GM23248 (cell line): Measurements from ENCODE around the gene SLIT3. TPM values are rescaled to one million over a fixed set of nuclear protein-coding genes. Genes with fewer than 3 reads are reported as not detected.

Experiments
- DNase-seq: peaks from one replicate; pipeline ENCODE4 v3.0.0-alpha.2; 2015
- H2AFZ ChIP-seq: fragments of 200-600 bp; sonication (generic); 2 replicates; pipeline ENCODE4 v1.6.1; 2016; ENCODE audit warnings: antibody characterized with exemption
- H3F3A ChIP-seq: fragments of 200-600 bp; sonication (generic); 2 replicates; pipeline ENCODE4 v1.6.1; 2016; ENCODE audit warnings: mild to moderate bottlenecking, antibody characterized with exemption, mixed run types; ENCODE audit not compliant: insufficient read depth
- H3K27ac ChIP-seq: fragments of 200-600 bp; sonication (generic); 2 replicates; pipeline ENCODE4 v1.5.1; 2016; ENCODE audit warnings: mild to moderate bottlenecking
- H3K27me3 ChIP-seq: fragments of 200-600 bp; sonication (generic); replicated peaks from 2 replicates; pipeline ENCODE4 v1.6.1; 2016; ENCODE audit warnings: mild to moderate bottlenecking; ENCODE audit not compliant: insufficient read depth
- H3K36me3 ChIP-seq: fragments of 200-600 bp; sonication (generic); 2 replicates; pipeline ENCODE4 v1.6.1; 2016; ENCODE audit warnings: low read depth, mild to moderate bottlenecking
- H3K4me1 ChIP-seq: fragments of 200-600 bp; sonication (generic); 2 replicates; pipeline ENCODE4 v1.6.1; 2016; ENCODE audit warnings: mild to moderate bottlenecking; ENCODE audit not compliant: insufficient read depth
- H3K4me2 ChIP-seq: fragments of 200-600 bp; sonication (generic); one replicate; pipeline ENCODE4 v1.6.1; 2016; ENCODE audit warnings: mild to moderate bottlenecking; ENCODE audit not compliant: unreplicated experiment
- H3K4me3 ChIP-seq: fragments of 200-600 bp; sonication (generic); 2 replicates; pipeline ENCODE4 v1.5.1; 2016; ENCODE audit warnings: mild to moderate bottlenecking
- H3K79me2 ChIP-seq: fragments of 200-600 bp; sonication (generic); 2 replicates; pipeline ENCODE4 v1.6.1; 2016; ENCODE audit warnings: mild to moderate bottlenecking; ENCODE audit not compliant: insufficient read depth
- H3K9ac ChIP-seq: fragments of 200-600 bp; sonication (generic); 2 replicates; pipeline ENCODE4 v1.6.1; 2016; ENCODE audit warnings: mild to moderate bottlenecking
- H3K9me2 ChIP-seq: fragments of 200-600 bp; sonication (generic); 2 replicates; pipeline ENCODE4 v1.6.1; 2016; ENCODE audit warnings: mixed run types, mild to moderate bottlenecking, moderate library complexity; ENCODE audit not compliant: insufficient read depth
- H3K9me3 ChIP-seq: fragments of 200-600 bp; sonication (generic); one replicate; pipeline ENCODE4 v1.6.1; 2017; ENCODE audit warnings: low read depth
- H4K20me1 ChIP-seq: fragments of 200-600 bp; sonication (generic); 2 replicates; pipeline ENCODE4 v1.6.0; 2016; ENCODE audit not compliant: insufficient read depth
- EZH2 ChIP-seq: fragments of 200-600 bp; sonication (generic); IDR thresholded peaks from 2 replicates; pipeline ENCODE4 v1.6.1; 2018; ENCODE audit warnings: antibody characterized with exemption, mild to moderate bottlenecking; ENCODE audit not compliant: insufficient read depth, poor library complexity, severe bottlenecking
- EZH2phosphoT487 ChIP-seq: fragments of 200-600 bp; sonication (generic); IDR thresholded peaks from 2 replicates; pipeline ENCODE4 v1.6.1; 2018; ENCODE audit warnings: antibody characterized with exemption, moderate library complexity, mild to moderate bottlenecking, low read depth; ENCODE audit not compliant: insufficient read depth
- WGBS, 2 experiments: methylation state at CpG; one replicate each; pipeline ENCODE4 v1.1.6; 2015 to 2017; ENCODE audit warnings: low lambda C conversion rate in 2 of 2, low coverage in 1 of 2; ENCODE audit errors: missing lambda C conversion rate in 2 of 2; 5-methylcytosine and 5-hydroxymethylcytosine counted together
- in situ Hi-C: fragments of 300-500 bp; cut with MboI; formaldehyde crosslinking; loops from 2 replicates; pipeline ENCODE4 v1.15.0; 2020
- polyA plus RNA-seq: library from polyadenylated mRNA; unstranded; fragments of >200 nt; fragmentation: Nextera tagmentation; extraction: Ambion mirVana; gene quantifications from 2 replicates; pipeline ENCODE4 v1.2.1, GENCODE V29; 2016
- total RNA-seq: library from RNA; depleted of rRNA; stranded (reverse); fragments of >200 nt; shearing (Covaris generic); gene quantifications from 2 replicates; pipeline ENCODE4 v1.2.3, GENCODE V29; 2014

SLIT3 gene
- total and polyA plus RNA-seq, 2 experiments from 2014 or later = 61.9 to 100 TPM

DNA sequence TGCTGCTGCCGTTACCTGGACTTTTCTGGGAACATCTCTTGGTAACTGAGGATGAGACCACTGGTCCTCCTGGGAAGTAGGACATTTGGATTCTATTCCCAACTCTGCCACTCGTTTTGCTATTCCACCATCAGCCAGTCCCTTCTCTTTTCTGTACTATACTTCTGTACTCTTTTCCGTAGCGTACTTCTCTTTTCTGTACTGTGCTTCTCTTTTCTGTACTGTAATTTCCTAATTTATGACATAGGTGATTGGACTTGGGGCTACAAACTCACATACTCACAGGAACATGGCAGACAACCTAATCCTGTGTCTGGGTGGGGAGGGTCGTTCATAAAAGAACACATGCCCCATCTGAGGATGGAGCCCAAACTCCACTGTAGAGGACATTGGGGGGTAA, 386.4 kb downstream of the SLIT3 start:
- Histone ChIP-seq H3K9me2 (no peaks in the 10 kb centered on the region), H3K4me3 (no peak overlapping the region), H3F3A (peaks cover 9% of the 10 kb centered on the region; the same call in 1 of the 2 replicates), H3K27me3 (no peaks in the 10 kb centered on the region), H3K4me1 (peaks cover 13% of the 10 kb centered on the region), H4K20me1 (no peaks in the 10 kb centered on the region), H3K79me2 (no peaks in the 10 kb centered on the region), H3K27ac (no peak overlapping the region), H3K4me2 (no peak overlapping the region), H3K9me3 (no peaks in the 10 kb centered on the region), H2AFZ (no peak overlapping the region), H3K36me3 (no peaks in the 10 kb centered on the region), H3K9ac (no peak overlapping the region)
- in situ Hi-C loops = no loop called here
- 87% methylated on average over 5 of the region's 5 CpGs for WGBS, 2 experiments
- DNase-seq = no peak
- TF ChIP-seq EZH2 (no peak), EZH2phosphoT487 (no peak)

DNA sequence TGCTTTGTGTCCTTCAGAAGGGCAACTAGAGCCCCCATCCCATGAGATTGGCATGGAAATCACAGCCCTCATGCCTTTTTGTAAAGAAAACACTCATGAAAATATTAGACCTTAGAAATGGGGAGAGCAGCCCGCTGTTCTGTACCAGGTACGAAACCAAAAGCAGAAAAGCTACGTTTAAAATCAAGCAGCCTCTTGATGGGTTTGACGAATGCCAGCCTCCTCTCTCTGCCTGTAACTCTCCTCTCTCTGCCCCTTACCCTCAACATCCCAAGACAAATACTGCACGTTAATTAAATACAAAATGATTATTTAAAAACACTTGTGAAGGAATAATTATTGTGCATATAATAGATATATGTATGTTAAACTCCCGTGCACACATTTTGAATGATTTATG, 390.1 kb downstream of the SLIT3 start:
- H3K27me3 ChIP-seq = no peaks in the 10 kb centered on the region
- H4K20me1 ChIP-seq = no peaks in the 10 kb centered on the region
- H3K4me1 ChIP-seq = 0 out of 2 replicates have a peak, but pooled peaks cover 5% of the 10 kb centered on the region
- H3K79me2 ChIP-seq = no peaks in the 10 kb centered on the region
- H3K9me3 ChIP-seq = no peaks in the 10 kb centered on the region
- no peak overlapping the region for H2AFZ ChIP-seq
- in situ Hi-C loops = no loop called here
- H3F3A ChIP-seq = no peaks in the 10 kb centered on the region
- DNase-seq = no peak
- H3K27ac ChIP-seq = no peak overlapping the region
- H3K36me3 ChIP-seq = no peaks in the 10 kb centered on the region
- no peak overlapping the region for H3K4me3 ChIP-seq
- no peak overlapping the region for H3K4me2 ChIP-seq
- no peaks in the 10 kb centered on the region for H3K9me2 ChIP-seq
- no peak for TF ChIP-seq EZH2
- 78 to 80% methylated on average over 6 of the region's 6 CpGs for WGBS, 2 experiments
- no peak overlapping the region for H3K9ac ChIP-seq

DNA sequence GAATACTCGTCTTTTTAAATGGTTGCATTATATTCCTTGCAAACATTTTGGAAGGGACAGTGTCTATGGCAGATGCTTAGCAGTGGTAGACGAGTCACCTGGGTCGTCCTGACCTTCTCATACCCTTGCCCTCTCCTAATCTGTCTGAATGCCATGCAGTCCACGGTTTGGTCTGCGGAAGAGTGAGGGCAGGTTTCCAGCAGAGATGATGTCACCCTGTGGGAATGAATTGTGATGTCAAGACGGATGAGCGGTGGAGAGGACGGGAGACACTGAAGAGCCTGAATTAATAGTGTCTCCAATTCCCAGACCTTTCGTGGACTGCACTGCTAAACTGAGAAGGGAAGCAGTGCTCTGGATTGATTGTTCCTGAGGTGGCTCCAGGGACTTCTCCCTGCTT, 392.7 kb downstream of the SLIT3 start:
- TF ChIP-seq EZH2 (no peak), EZH2phosphoT487 (no peak)
- Histone ChIP-seq H3K27ac (no peak overlapping the region), H3K4me3 (no peak overlapping the region), H3K4me1 (0 out of 2 replicates have a peak, but pooled peaks cover 5% of the 10 kb centered on the region), H4K20me1 (no peaks in the 10 kb centered on the region), H3K9me3 (no peaks in the 10 kb centered on the region), H3K79me2 (no peaks in the 10 kb centered on the region), H3K27me3 (no peaks in the 10 kb centered on the region), H3K36me3 (no peaks in the 10 kb centered on the region), H3K4me2 (no peak overlapping the region), H2AFZ (no peak overlapping the region), H3F3A (no peaks in the 10 kb centered on the region), H3K9me2 (no peaks in the 10 kb centered on the region), H3K9ac (no peak overlapping the region)
- WGBS, 2 experiments = 53 to 62% methylated on average over 9 of the region's 9 CpGs
- DNase-seq = peak; percentile 63
- in situ Hi-C loops = no loop called here

- Histone ChIP-seq H3K9me3 (no peaks in the 10 kb centered on the region), H2AFZ (no peak overlapping the region), H3K4me3 (no peak overlapping the region), H3F3A (no peaks in the 10 kb centered on the region), H3K27me3 (no peaks in the 10 kb centered on the region), H3K36me3 (no peaks in the 10 kb centered on the region), H3K9ac (no peak overlapping the region), H4K20me1 (no peaks in the 10 kb centered on the region), H3K4me1 (0 out of 2 replicates have a peak, but pooled peaks cover 1% of the 10 kb centered on the region), H3K9me2 (no peaks in the 10 kb centered on the region), H3K79me2 (no peaks in the 10 kb centered on the region), H3K27ac (no peak overlapping the region), H3K4me2 (no peak overlapping the region)
- no peak for TF ChIP-seq EZH2phosphoT487
- no peak for TF ChIP-seq EZH2
- in situ Hi-C loops = no loop called here
- no peak for DNase-seq
- 95 to 96% methylated on average over 2 of the region's 2 CpGs for WGBS, 2 experiments
These were observed 397.9 kb downstream of the SLIT3 start for GRCh38 chr5:168903061-168903460.

DNA sequence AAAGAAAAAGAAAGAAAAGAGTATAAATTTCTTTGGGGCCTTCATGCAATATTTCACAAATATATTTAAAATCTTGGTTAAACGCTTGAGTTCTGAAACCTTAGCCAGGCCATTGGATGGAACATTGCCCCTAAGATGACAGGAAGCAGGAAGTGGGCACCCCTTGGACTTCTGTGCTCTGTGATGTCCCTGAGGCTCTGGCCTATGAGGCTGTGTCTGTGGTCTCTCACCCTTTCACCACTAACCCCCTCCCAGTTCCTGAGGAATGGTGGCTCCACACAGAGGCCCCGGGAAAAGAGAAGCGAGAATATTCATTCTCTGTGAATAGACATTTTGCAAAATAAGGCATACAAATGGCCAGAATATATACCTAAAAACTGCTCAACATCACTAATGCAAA, 401.3 kb downstream of the SLIT3 start:
- 90 to 94% methylated on average over 3 of the region's 3 CpGs for WGBS, 2 experiments
- no peaks in the 10 kb centered on the region for H3K9me2 ChIP-seq
- H3K4me3 ChIP-seq = no peak overlapping the region
- in situ Hi-C loops = no loop called here
- H3K9ac ChIP-seq = no peak overlapping the region
- H3K36me3 ChIP-seq = no peaks in the 10 kb centered on the region
- no peak overlapping the region for H3K4me2 ChIP-seq
- no peak for DNase-seq
- H4K20me1 ChIP-seq = no peaks in the 10 kb centered on the region
- no peak overlapping the region for H3K27ac ChIP-seq
- no peaks in the 10 kb centered on the region for H3K9me3 ChIP-seq
- H2AFZ ChIP-seq = no peak overlapping the region
- H3K79me2 ChIP-seq = no peaks in the 10 kb centered on the region
- no peaks in the 10 kb centered on the region for H3K4me1 ChIP-seq
- no peaks in the 10 kb centered on the region for H3F3A ChIP-seq
- TF ChIP-seq EZH2 = no peak
- TF ChIP-seq EZH2phosphoT487 = no peak
- no peaks in the 10 kb centered on the region for H3K27me3 ChIP-seq
